ENCODE data around the gene MAPK8IP3.
"Not testable (repeated sequence)": the region's sequence is repeated elsewhere in the genome, so short reads cannot be mapped to it uniquely, and the experiment has no call there.

GRCh38 chr16:1705324-1705687, 689 bp upstream of the MAPK8IP3 start:
- TF ChIP-seq CTCF (IDR thresholded peaks at IDR 0.05); EZH2 (IDR thresholded peaks at IDR 0.05; ENCODE audit: borderline replicate concordance, insufficient read depth, low read depth, low read length, poor library complexity, severe bottlenecking): not testable (repeated sequence)
